Fibroblast of lung (primary cell): ENCODE data around the gene C16orf96. TPM values are rescaled to one million over a fixed set of nuclear protein-coding genes. Genes with fewer than 3 reads are reported as not detected.

Experiments
- DNase-seq, 2 donors: peaks; one replicate each; pipeline versions ENCODE4 v3.0.0 to v3.0.0-alpha.2; 2010; ENCODE audit warnings: low read depth in 2 of 2
- H2AFZ ChIP-seq: 2 replicates; pipeline ENCODE4 v1.5.1; 2012; ENCODE audit warnings: low read length, control low read depth, inconsistent platforms
- H3K27ac ChIP-seq: 2 replicates; pipeline ENCODE4 v1.5.1; 2011; ENCODE audit warnings: low read length, control low read depth; ENCODE audit not compliant: insufficient read depth
- H3K27me3 ChIP-seq: 2 replicates; pipeline ENCODE4 v1.5.1; 2011; ENCODE audit warnings: mild to moderate bottlenecking, low read length; ENCODE audit not compliant: control insufficient read depth, insufficient read depth
- H3K36me3 ChIP-seq: 2 replicates; pipeline ENCODE4 v1.5.1; 2011; ENCODE audit warnings: low read length; ENCODE audit not compliant: control insufficient read depth, insufficient read depth
- H3K4me1 ChIP-seq: 2 replicates; pipeline ENCODE4 v1.5.1; 2011; ENCODE audit warnings: low read length; ENCODE audit not compliant: control insufficient read depth, insufficient read depth; ENCODE audit errors: extremely low read depth
- H3K4me2 ChIP-seq: 2 replicates; pipeline ENCODE4 v1.5.1; 2011; ENCODE audit warnings: low read length, control low read depth; ENCODE audit not compliant: insufficient read depth; ENCODE audit errors: extremely low read depth
- H3K4me3 ChIP-seq, 4 experiments: fragments of 200-600 bp in 1 of 4; sonication (generic) in 1 of 4; replicated peaks in 1 of 4; 2 replicates each; pipeline ENCODE4 v1.5.1; 2011 to 2016; ENCODE audit warnings: low read length in 4 of 4, low read depth in 3 of 4, mild to moderate bottlenecking in 3 of 4, control low read depth in 2 of 4, inconsistent platforms in 1 of 4, mixed read lengths in 1 of 4; ENCODE audit not compliant: insufficient read depth in 1 of 4; ENCODE audit errors: control extremely low read depth in 1 of 4
- H3K79me2 ChIP-seq: 2 replicates; pipeline ENCODE4 v1.5.1; 2012; ENCODE audit warnings: mild to moderate bottlenecking, low read length, inconsistent platforms; ENCODE audit not compliant: control insufficient read depth, insufficient read depth
- H3K9ac ChIP-seq: 2 replicates; pipeline ENCODE4 v1.5.1; 2011; ENCODE audit warnings: mild to moderate bottlenecking, low read length, control low read depth; ENCODE audit not compliant: insufficient read depth
- H3K9me3 ChIP-seq: 2 replicates; pipeline ENCODE4 v1.5.1; 2012; ENCODE audit warnings: low read depth, low read length; ENCODE audit not compliant: control insufficient read depth, insufficient read depth
- H4K20me1 ChIP-seq: 2 replicates; pipeline ENCODE4 v1.5.1; 2011; ENCODE audit warnings: low read length; ENCODE audit not compliant: control insufficient read depth, insufficient read depth; ENCODE audit errors: extremely low read depth
- CTCF ChIP-seq, 2 donors: IDR thresholded peaks in 1 of 2; conservative IDR thresholded peaks in 1 of 2; 1 replicate in 1 of 2; 2 replicates in 1 of 2; pipeline ENCODE4 v1.5.1; 2011 to 2012; ENCODE audit warnings: low read length in 2 of 2, control low read depth in 1 of 2, inconsistent platforms in 1 of 2, low read depth in 1 of 2, mild to moderate bottlenecking in 1 of 2
- EZH2 ChIP-seq: IDR thresholded peaks from 2 replicates; pipeline ENCODE4 v1.5.1; 2012; ENCODE audit warnings: low read length, control low read depth, mild to moderate bottlenecking; ENCODE audit errors: missing control alignments
- polyA plus RNA-seq, 2 donors: library from polyadenylated mRNA; depleted of rRNA in 1 of 2; stranded (reverse) in 1 of 2; unstranded in 1 of 2; fragments of >200 nt; gene quantifications; 2 replicates each; pipeline ENCODE4 v1.2.1, GENCODE V29; 2011 to 2012; ENCODE audit warnings: missing spikeins in 1 of 2
- total RNA-seq: library from RNA; depleted of rRNA; stranded (reverse); fragments of >200 nt; gene quantifications from 2 replicates; pipeline ENCODE4 v1.2.1, GENCODE V29; 2014

The C16orf96 gene
- total and polyA plus RNA-seq, 2 donors (not counting 1 experiment from before 2014, with no cell fraction given) = under 0.01 TPM; not detected in 1

- no peak for DNase-seq
- no peaks in the 10 kb centered on the region for H4K20me1 ChIP-seq
- no peak overlapping the region for H2AFZ ChIP-seq
- no peaks in the 10 kb centered on the region for H3K27me3 ChIP-seq
- H3K4me3 ChIP-seq = no peak overlapping the region
- H3K4me1 ChIP-seq = no peaks in the 10 kb centered on the region
- no peaks in the 10 kb centered on the region for H3K79me2 ChIP-seq
- TF ChIP-seq CTCF (conservative IDR thresholded peaks at IDR 0.05 in 1 of 2, IDR thresholded peaks at IDR 0.05 in 1 of 2; ENCODE audit: low read depth in 1 of 2, low read length in 2 of 2) (no peak), EZH2 (no peak)
- H3K9ac ChIP-seq = no peak overlapping the region
- no peaks in the 10 kb centered on the region for H3K36me3 ChIP-seq
- H3K9me3 ChIP-seq = no peaks in the 10 kb centered on the region
- H3K27ac ChIP-seq = no peak overlapping the region
- H3K4me2 ChIP-seq = no peak overlapping the region
Observed at GRCh38 chr16:4536391-4537106, 19.6 kb upstream of the C16orf96 start.

- Histone ChIP-seq H2AFZ (peak overlapping the region; percentile 36), H3K4me2 (peak overlapping the region; percentile 57), H4K20me1 (no peaks in the 10 kb centered on the region), H3K4me1 (no peaks in the 10 kb centered on the region), H3K27ac (peak overlapping the region; percentile 7), H3K27me3 (no peaks in the 10 kb centered on the region), H3K36me3 (no peaks in the 10 kb centered on the region), H3K79me2 (no peaks in the 10 kb centered on the region), H3K4me3 (peak overlapping the region; percentile 43 to 68 (median 46)), H3K9me3 (no peaks in the 10 kb centered on the region), H3K9ac (peak overlapping the region; percentile 41)
- TF ChIP-seq CTCF (conservative IDR thresholded peaks at IDR 0.05 in 1 of 2, IDR thresholded peaks at IDR 0.05 in 1 of 2; ENCODE audit: low read depth in 1 of 2, low read length in 2 of 2) (no peak), EZH2 (peak; percentile 39)
- no peak for DNase-seq
Observed at GRCh38 chr16:4537376-4538343, 18.5 kb upstream of the C16orf96 start.
